NCI-H2196 treated with DMSO at 0.1 percent for 48 hours (cell line): ENCODE measurements around the gene ATP5F1D.

Experiments used
- DNase-seq: peaks from one replicate; lab custom pipeline; 2025; ENCODE audit not compliant: unreplicated experiment; lab: John Stamatoyannopoulos, UW

The ATP5F1D gene

DNA sequence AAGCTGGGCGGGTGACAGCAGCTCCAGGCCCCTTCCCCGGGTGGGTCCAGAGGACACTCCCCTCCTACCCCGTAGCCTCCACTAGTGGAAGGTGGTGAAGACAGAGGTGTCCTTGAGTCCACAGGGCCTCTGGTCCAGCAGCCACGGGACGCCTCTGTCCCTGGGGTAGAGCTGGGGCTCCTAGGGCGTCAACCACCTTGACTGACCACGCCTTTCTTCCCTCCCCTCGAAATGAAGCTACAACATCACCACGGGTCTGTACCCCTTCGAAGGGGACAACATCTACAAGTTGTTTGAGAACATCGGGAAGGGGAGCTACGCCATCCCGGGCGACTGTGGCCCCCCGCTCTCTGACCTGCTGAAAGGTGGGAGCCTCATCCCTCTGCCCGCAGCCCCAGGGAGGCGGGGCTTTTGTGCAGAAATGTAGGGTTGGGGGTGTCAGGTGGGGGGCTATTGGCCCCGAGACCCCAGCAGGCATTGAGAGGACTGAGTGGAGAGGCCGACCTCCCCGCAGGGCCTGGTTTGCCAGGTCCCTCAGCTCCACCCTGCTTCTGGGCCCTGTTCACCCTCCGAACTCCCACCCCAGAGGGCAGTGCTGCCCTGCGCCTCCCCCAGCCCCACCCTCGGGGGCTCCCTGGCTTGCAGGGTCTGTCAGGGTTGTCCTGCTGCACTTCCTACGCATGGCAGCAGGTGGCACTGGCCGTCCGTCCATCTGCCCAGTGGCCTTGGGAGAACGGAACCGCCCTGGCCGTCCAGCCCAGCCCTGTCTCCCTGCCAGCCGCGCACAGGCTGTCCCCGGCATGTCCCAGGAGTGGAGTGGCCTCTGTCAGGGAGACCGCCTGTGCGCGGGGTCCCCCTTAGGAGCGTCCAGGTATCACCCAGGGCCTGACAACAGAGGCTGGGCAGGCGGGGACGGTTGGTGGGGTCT, 20.3 kb upstream of the ATP5F1D start:
- no peak for DNase-seq

GRCh38 chr19:1221904-1222255, 19.7 kb upstream of the ATP5F1D start:
- no peak for DNase-seq

DNA sequence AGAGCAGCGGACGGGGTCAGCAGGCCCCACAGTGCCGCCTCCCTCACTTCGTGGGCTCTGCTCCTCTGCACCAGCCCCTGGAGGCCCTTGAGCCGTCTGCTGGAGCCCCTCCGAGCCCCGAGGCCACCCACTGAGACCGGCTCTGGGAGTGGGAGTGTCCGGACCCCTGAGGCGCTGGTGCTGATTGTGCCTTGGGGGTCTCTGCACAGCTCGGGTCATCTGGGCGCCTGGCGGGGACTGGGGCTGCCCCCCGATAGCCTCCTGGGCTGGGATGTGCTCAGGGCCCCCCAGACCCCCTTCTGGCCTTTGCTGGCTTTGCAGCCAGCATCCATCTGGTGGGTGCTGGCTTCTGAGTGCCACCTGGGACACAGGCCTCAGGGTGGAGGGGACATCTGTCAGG, 19.2 kb upstream of the ATP5F1D start:
- DNase-seq, result no peak

DNA sequence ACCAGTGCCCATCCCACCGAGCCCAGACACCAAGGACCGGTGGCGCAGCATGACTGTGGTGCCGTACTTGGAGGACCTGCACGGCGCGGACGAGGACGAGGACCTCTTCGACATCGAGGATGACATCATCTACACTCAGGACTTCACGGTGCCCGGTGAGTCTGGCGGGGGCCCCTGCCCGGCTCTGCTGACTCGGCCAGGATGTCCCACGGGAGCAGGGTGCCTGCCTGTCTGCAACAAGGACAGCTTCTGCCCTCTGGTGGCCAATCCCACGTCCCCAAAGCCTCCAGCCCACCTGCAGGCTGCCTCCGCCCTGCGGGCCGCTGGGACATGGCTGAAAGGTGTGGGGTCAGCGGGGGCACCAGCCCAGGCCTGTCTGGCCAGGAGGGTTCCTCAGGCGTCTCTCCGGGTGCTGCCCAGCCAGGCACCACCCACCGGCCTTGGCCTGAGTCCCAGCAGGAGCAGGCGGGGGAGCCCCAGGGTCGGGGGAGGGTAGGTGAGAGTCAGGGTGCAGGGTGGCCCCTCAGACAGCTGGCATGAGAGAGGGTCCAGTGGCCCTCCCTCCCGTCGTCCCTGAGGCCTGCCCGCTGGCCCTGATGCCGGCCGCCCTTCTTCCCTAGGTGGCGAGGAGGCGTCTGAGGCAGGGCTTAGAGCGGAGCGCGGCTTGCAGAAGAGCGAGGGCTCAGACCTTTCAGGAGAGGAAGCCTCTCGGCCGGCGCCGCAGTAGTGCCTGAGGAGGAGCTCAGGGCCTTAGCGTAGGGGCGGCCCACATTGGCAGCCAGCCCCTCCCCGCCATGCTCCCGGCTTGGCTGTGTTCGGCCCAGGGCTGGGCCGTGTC, 18.3 kb upstream of the ATP5F1D start:
- no peak for DNase-seq

- DNase-seq, result no peak
Measured at GRCh38 chr19:1224047-1224825, 17.3 kb upstream of the ATP5F1D start.

- DNase-seq, result no peak
Measured at GRCh38 chr19:1224847-1225246, 16.7 kb upstream of the ATP5F1D start.

DNA sequence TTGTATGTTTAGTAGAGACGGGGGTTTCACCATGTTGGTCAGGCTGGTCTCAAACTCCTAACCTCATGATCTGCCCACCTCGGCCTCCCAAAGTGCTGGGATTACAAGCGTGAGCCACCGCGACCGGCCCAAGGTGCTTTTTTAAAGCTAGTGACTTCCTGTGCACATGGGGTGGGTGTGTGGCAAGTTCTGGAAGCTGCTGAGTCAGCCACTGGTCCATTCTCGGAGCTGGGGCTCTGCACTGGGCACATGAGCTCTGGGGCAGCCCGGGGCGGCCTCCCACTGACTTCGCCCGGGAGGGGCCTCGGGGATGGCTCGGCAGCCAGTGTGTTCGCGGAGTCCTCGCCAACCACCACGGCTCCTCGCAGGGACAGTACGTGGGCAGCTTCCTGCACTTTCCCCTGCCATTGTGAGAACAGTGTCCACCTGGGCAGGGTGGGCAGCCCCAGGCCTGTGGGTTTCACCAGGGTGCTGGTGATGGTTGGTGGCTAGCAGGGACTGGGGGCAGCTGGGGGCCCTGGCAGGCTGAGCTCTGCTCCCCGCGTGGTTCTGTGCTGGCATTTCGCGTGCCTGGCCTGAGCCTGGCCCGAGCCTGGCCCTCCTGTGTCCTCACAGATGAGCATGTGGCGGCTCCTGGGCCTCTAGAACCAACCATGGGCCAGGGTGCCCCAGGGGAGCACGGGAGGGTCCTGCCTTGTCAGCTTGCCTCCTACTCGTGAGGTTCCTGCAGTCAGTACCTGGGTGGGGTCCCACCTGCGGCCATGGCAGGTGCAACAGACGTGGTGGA, 15.9 kb upstream of the ATP5F1D start:
- no peak for DNase-seq

- DNase-seq, result no peak
Measured at GRCh38 chr19:1226227-1226518, 15.4 kb upstream of the ATP5F1D start.

DNA sequence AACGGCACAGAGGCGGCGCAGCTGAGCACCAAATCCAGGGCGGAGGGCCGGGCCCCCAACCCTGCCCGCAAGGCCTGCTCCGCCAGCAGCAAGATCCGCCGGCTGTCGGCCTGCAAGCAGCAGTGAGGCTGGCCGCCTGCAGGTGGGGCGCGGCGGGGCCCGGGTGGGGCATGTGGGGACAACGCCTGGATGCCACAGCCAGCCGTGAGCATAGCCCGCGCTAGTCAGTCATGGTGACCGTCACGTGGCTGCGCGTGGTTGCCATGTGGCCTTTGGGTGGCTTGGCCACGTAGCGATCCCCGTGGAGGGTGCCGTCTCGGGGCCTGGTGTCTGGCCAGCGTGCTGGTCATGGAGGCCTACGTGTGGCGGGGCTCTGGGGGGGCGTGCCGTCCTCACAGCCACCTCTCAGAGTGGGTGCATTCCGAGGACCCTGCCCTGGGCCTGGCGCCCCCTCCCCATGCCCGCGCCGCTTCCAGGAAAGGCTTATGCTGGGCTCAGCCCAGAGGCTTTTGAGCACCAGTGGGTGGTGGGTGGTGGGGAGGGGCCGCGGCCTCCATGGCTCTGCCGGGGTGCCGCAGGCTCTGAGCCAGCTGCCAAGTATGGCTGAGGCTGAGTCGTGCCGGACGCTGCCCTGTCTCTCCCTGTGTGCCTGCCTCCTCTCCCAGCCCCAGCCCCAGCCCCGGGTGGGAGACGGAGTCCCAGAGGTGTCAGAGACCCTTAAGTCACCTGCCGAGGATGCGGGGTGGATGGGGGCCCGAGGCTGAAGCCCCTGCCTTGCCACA, 14.8 kb upstream of the ATP5F1D start:
- no peak for DNase-seq

GRCh38 chr19:1227304-1228054, 14.1 kb upstream of the ATP5F1D start:
- DNase-seq, result no peak

GRCh38 chr19:1228161-1228957, 13.2 kb upstream of the ATP5F1D start:
- DNase-seq, result no peak

- no peak for DNase-seq
Measured at GRCh38 chr19:1229056-1229923, 12.3 kb upstream of the ATP5F1D start.

GRCh38 chr19:1229924-1230782, 11.4 kb upstream of the ATP5F1D start:
- DNase-seq, result no peak

GRCh38 chr19:1230783-1231489, 10.6 kb upstream of the ATP5F1D start:
- DNase-seq, result no peak

DNA sequence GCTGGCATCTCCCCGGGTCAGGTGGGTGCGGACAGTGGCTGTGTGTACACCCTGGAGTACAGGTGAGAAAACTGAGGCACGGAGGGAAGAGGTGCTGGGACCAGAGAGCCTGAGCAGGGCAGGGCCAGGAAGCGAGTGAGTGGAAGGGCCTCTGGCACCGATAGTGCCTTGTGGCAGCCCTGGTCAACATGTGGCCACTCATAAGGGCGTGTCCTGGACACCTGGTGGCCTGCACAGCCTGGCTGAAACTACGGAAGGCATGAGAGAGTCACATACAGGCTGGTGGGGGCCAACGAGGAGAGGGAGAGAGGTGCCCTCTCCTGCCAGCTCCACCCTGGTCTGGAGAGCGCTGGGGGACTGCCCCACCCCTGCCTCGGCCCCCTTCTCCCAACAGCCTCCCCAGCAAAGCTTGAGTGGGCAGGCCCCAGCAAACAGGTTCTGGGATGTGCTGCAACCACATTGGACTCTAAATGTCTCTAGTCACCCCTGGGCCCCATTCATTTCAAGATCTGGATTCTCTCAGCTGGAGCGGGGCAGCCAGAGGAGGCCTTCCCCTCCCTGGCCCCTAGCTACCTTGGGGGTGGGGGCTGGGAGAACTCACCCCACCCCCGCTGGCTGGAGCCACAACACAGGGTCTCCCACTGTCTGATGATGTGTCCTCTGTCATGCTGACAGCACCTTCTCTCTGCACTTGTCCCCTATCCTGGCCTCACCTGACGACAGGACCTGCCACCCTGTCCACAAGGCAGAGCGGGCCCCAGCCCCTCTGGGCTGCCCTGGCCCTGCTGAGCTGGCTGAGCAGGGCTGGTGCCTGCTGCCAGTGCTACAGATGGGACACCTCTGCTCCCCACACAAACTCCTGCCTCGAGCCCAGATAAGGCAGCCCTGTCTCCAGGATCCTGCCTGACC, 9.6 kb upstream of the ATP5F1D start:
- no peak for DNase-seq
